ENCODE measurements around the gene WNK1. TPM values are rescaled to one million over a fixed set of nuclear protein-coding genes. Genes with fewer than 3 reads are reported as not detected.

The WNK1 gene
- total RNA-seq, 1 donor from 2014 or later = 333 TPM

DNA sequence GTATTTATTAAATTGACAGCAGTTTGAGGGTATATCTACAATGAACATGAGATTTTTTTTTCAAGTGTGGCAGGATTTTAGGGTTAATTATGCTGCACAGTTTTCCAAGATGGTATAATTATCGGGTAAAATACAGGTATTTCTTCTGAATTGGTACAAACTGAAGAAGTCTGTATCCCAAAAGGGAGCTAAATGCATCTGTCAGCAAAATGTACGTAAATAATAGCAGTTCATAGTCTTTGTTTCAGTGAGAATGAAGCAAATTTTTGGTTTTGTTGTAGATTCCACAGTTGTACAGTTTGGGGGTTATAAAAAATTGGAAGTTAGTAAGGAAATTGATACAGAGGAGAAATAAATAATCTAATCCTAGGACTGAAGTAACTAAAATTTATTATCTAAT lies 133.8 kb downstream of the WNK1 start:
- DNase-seq = no peak
- intact Hi-C loops (cut with micrococcal nuclease) = no loop called here
- no peak for ATAC-seq

- intact Hi-C loops (cut with micrococcal nuclease) = no loop called here
- DNase-seq = no peak
Measured at GRCh38 chr12:894226-894625, 141.8 kb downstream of the WNK1 start.

DNA sequence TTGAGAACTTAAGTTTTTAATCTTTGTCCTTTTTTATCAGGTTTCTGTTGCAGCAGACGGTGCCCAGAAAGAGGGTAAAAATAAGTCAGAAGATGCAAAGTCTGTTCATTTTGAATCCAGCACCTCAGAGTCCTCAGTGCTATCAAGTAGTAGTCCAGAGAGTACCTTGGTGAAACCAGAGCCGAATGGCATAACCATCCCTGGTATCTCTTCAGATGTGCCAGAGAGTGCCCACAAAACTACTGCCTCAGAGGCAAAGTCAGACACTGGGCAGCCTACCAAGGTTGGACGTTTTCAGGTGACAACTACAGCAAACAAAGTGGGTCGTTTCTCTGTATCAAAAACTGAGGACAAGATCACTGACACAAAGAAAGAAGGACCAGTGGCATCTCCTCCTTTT lies 143.7 kb downstream of the WNK1 start:
- intact Hi-C loops (cut with micrococcal nuclease) = no loop called here
- ATAC-seq (peak; percentile 37), DNase-seq (no peak)

More at GRCh38 chr12:894226-894625, 141.8 kb downstream of the WNK1 start:
- ATAC-seq = no peak

GRCh38 chr12:897386-897785 lies 145.0 kb downstream of the WNK1 start:
- intact Hi-C loops (cut with micrococcal nuclease) = no loop called here
- no peak for DNase-seq
- no peak for ATAC-seq

DNA sequence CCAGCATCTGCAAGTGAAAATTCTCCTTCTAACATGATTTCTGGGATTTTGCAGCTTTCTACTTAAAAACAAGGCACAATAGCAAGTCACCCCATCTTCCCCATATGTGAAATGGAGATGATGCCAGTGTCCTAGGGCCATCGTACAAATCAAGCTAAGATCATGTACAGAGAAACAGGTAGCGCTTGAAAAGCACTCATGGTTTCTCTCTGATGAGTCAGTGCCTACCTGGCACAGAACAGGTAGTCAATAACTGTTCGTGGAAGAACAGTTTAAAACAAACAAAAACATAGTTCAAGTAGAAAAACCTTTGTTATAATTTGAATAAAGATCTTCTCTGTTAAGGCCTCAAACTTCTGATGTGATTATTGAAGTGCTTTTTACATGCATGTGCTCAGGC lies 150.2 kb downstream of the WNK1 start:
- ATAC-seq (no peak), DNase-seq (no peak)
- intact Hi-C loops (cut with micrococcal nuclease) = no loop called here

GRCh38 chr12:903055-903454 lies 150.7 kb downstream of the WNK1 start:
- DNase-seq (no peak), ATAC-seq (no peak)
- intact Hi-C loops (cut with micrococcal nuclease) = no loop called here

DNA sequence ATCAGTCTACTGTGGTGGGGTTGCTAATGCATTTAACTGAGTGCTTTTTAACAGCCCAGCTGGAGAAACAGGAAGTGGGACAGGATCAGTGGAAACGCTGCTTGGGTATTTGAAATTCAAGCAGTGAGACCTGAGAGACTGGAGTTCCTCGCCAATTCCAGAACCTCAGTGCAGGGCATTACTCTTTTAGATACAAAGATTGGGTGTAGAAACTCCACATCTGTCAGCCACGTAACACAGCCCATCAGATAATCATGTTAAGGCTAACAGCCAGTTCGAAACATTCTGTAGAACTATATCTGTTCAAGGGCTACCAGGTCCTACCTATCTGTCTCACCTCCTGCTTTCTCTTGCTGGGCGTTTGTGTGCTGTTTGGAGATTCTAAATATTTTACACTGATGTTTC lies 151.6 kb downstream of the WNK1 start:
- intact Hi-C loops (cut with micrococcal nuclease) = no loop called here
- DNase-seq (no peak), ATAC-seq (no peak)

GRCh38 chr12:905261-906031 lies 153.1 kb downstream of the WNK1 start:
- peak; percentile 16 for ATAC-seq
- no peak for DNase-seq
- intact Hi-C loops (cut with micrococcal nuclease) = no loop called here

- intact Hi-C loops (cut with micrococcal nuclease) = no loop called here
- no peak for ATAC-seq
- no peak for DNase-seq
Measured at GRCh38 chr12:906062-906585, 153.7 kb downstream of the WNK1 start.

DNA sequence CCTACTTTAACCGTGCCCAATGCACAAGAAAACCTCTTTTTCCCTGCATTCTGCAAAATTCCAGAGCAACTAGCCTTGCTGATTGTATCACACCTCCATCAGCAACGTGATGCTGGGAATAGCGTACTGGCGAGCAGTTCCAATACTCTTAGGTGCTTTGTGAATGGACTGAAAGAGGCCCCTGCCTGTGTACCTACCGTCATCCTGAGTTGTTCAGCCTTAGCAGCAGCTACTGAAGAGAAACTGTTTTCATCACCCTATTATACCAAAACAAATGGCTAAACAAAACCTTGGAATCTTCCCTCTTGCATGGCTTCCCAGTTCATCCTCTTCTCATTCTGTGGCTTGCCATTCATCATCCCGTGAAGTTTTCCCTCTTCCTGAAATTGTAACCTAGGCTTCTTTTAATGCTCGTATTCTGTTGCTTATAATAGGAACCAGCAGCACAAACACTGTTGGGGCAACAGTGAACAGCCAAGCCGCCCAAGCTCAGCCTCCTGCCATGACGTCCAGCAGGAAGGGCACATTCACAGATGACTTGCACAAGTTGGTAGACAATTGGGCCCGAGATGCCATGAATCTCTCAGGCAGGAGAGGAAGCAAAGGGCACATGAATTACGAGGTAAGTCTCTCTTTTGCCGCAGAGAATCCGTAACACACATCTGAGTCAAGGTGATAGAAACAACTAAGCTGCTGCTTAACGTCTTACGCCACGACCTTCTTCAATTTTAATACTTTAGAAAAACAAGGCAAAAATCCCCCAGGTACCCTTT lies 155.2 kb downstream of the WNK1 start:
- intact Hi-C loops (cut with micrococcal nuclease) = no loop called here
- DNase-seq (no peak), ATAC-seq (no peak)

DNA sequence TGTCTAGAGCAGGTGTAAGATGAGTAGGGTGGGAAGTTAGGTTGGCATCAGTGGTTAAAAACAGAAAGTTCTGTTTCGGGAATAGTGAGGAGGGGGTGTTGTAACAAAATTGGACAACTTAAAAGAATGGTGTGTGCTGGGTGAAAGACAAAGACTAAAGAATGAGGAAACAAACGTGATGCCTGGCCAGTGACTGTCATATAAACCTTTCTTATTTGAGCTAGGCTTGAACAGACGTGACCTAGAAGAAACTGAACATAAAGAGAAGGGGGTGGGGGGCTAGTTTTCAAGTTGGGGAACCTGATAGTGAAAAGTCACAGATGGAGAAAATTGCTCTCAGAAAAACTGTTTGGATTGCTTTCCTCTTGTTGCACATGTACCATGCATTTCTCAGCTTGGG lies 157.5 kb downstream of the WNK1 start:
- no peak for ATAC-seq
- intact Hi-C loops (cut with micrococcal nuclease) = no loop called here
- no peak for DNase-seq

- DNase-seq (no peak), ATAC-seq (no peak)
- intact Hi-C loops (cut with micrococcal nuclease) = no loop called here
Measured at GRCh38 chr12:910416-910815, 158.0 kb downstream of the WNK1 start.

GRCh38 chr12:911191-911826 lies 158.9 kb downstream of the WNK1 start:
- ATAC-seq = peak; percentile 49
- no peak for DNase-seq
- intact Hi-C loops (cut with micrococcal nuclease) = no loop called here

DNA sequence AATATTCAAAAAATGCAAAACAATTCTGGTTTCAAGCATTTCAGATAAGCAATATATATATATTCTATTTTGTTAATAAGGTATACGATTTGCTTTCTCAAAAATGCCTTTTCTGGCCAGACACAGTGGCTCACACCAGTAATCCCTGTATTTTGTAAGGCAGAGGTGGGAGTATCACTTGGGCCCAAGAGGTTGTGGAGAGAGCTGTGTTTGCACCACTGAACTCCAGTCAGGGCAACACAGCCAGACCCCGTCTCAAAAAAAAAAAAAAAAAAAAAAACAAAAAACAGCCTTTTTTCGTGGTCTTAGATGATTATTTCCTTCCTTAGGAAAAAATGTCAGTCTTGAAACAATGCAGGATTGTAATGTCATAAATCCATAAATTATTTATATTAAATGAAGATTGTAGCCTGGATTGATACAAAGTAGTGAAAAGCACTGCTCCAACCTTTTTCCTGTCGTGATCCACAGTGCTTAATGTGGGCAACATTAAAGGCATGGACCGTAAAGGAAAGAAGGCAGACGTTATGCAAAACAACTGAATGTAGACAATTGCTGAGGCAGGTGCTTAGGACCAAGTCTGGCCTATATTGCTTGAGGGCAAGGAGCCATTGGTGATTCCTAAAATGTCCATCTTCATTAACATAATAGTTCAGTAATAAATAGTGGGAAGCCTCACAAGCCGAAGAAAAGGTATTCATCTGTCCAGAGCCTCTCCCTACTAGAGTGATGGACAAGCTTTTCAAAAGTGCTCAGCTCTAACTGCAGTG lies 160.3 kb downstream of the WNK1 start:
- ATAC-seq = no peak

GRCh38 chr12:913919-914698 lies 161.7 kb downstream of the WNK1 start:
- no peak for ATAC-seq

More for the DNA sequence above, 160.3 kb downstream of the WNK1 start:
- intact Hi-C loops (cut with micrococcal nuclease) = no loop called here
- DNase-seq = no peak

DNA sequence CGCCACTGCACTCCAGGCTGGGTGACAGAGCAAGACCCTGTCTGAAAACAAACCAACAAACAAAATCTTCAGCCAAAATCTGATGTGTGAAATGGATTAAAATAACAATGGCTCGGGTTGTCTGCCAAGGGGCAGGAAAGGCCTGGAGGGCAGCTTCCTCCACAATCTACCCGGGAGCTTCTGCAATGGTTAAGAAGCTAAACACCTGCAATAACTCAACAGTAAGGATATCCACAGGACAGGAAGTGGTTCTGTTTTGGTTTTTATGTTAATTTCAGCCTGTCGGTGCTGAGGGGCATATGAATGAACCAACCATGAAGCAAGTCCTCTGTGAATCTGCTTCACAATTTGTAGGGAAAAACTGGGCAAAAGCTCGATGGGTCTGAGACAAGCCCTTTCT lies 162.7 kb downstream of the WNK1 start:
- DNase-seq = no peak
- intact Hi-C loops (cut with micrococcal nuclease) = no loop called here
- ATAC-seq = no peak

More at GRCh38 chr12:913919-914698, 161.7 kb downstream of the WNK1 start:
- intact Hi-C loops (cut with micrococcal nuclease) = no loop called here
- DNase-seq = no peak

DNA sequence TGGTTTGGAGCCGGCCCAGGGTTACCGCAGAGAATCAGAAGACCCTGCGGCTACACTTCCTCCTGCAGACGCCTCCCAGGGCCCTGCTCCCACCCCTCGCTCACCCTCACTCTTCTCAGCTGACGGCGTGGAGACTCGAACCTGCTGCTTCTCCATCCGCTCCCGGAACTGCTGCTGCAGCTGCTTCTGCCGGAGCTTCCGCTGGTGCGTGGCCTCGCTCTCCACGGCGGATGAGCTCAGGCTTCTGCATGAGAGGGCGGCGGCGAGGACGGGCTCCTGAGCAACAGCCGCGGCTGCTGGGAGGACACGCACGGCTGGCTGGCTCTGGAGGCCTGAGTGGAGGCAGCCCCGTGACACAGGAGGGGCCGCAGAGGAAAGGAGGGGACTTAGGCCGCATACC lies 163.9 kb downstream of the WNK1 start:
- intact Hi-C loops (cut with micrococcal nuclease) = no loop called here
- no peak for DNase-seq
- ATAC-seq = no peak

DNA sequence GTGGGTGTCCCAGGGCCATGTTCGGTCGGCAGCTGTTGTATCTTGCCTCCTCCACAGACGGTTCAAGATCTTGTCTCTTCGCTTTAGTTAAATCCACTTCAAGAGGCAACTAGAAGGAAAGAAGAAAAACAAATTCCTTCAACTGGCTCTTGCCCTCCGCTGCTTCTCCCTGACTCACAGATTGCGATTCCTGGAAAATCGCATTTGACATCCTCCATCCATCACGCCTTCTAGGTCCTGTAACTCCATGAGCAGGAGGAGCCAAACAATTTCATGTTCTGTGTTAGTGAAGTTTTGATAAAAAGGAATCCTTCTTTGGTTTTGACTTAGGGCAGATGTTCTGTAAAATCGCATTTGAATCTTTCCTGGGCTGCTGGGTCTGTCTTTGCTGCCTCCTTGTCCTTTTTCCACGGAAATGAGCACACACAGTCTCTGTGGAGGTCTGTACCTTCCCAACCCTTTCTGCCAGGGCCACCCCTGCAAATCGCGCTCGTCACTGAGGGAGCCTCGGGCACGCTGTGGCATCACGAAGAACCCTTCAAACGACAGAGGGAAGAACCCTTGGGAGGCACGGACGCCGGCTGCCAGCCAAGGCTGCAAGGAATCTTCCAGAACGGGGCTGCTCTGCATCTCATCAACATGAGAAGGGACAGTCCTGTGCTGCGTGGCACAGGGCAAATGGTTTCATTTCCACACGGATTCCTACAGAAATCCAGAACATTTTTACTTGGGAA lies 164.5 kb downstream of the WNK1 start:
- intact Hi-C loops (cut with micrococcal nuclease) = no loop called here
- ATAC-seq = no peak
- no peak for DNase-seq

Data from left ventricle myocardium superior (tissue), 1 donor.